Parathyroid adenoma (tissue), 2 donors: ENCODE results near the gene DPYSL5.

Experiments
- H2AFZ ChIP-seq: fragments of 300-600 bp; sonication (generic); one replicate; pipeline ENCODE4 v1.7.0; 2017; ENCODE audit warnings: antibody characterized with exemption, mild to moderate bottlenecking
- H3K27ac ChIP-seq: fragments of 300-600 bp; sonication (generic); one replicate; pipeline ENCODE4 v1.7.0; 2017
- H3K27me3 ChIP-seq: fragments of 300-600 bp; sonication (generic); one replicate; pipeline ENCODE4 v1.7.0; 2017; ENCODE audit warnings: low read length; ENCODE audit not compliant: control insufficient read depth, insufficient read depth
- H3K36me3 ChIP-seq: fragments of 300-600 bp; sonication (generic); one replicate; pipeline ENCODE4 v1.7.0; 2017; ENCODE audit warnings: low read length; ENCODE audit not compliant: control insufficient read depth, insufficient read depth
- H3K4me1 ChIP-seq: fragments of 300-600 bp; sonication (generic); one replicate; pipeline ENCODE4 v1.7.0; 2017; ENCODE audit warnings: control low read depth
- H3K4me2 ChIP-seq: fragments of 300-600 bp; sonication (generic); one replicate; pipeline ENCODE4 v1.7.0; 2017; ENCODE audit warnings: low read length
- H3K4me3 ChIP-seq: fragments of 300-600 bp; sonication (generic); one replicate; pipeline ENCODE4 v1.7.0; 2017; ENCODE audit warnings: low read depth, low read length
- H3K79me2 ChIP-seq: fragments of 300-600 bp; sonication (generic); one replicate; pipeline ENCODE4 v1.7.0; 2017; ENCODE audit warnings: control low read depth
- H3K9ac ChIP-seq: fragments of 300-600 bp; sonication (generic); one replicate; pipeline ENCODE4 v1.7.0; 2017; ENCODE audit warnings: mild to moderate bottlenecking
- H3K9me3 ChIP-seq: fragments of 300-600 bp; sonication (generic); one replicate; pipeline ENCODE4 v1.7.0; 2017; ENCODE audit warnings: low read length; ENCODE audit not compliant: control insufficient read depth
- TF ChIP-seq, protein P1 (sequence below): fragments of 300-600 bp; sonication (generic); IDR thresholded peaks from one replicate; pipeline ENCODE4 v1.7.0; 2017; ENCODE audit warnings: antibody characterized with exemption, mild to moderate bottlenecking
- donor health status: primary hyperparathyroidism.

The DPYSL5 gene

DNA sequence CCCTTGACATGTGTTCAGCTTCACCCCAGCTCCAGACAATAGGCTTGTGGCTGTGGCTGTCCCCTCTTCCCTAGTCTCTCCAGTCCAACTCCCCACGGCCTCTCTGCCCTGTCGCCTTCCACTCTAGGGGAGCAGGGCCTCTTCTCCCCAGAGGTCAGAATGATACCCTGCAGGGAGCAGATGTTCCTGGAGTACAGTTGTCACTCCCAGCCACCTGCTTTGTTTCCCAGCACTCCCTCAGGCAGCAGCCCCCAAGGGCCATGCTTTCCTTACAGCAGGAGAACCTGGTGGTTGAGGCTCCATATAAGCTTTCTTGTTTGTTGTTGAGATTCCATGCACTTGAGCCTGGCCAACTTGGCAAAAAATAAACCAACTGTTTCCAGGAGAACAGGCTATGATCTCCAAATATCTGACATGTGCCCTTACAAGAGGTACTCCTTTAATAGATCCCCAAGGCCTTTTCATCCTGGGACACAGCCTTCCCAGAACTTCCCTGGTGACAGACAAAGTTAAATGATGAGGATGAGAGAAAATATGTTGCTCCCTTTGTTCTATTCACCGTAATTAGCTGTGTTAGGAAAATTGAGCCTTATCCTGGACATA is 45.1 kb downstream of the DPYSL5 start:
- Histone ChIP-seq H3K27me3 (no peaks in the 10 kb centered on the region), H2AFZ (no peak overlapping the region), H3K4me1 (no peaks in the 10 kb centered on the region), H3K4me3 (no peak overlapping the region), H3K9me3 (no peaks in the 10 kb centered on the region), H3K27ac (no peak overlapping the region), H3K79me2 (no peaks in the 10 kb centered on the region), H3K36me3 (no peaks in the 10 kb centered on the region), H3K9ac (no peak overlapping the region), H3K4me2 (no peak overlapping the region)
- TF ChIP-seq, protein P1, sequence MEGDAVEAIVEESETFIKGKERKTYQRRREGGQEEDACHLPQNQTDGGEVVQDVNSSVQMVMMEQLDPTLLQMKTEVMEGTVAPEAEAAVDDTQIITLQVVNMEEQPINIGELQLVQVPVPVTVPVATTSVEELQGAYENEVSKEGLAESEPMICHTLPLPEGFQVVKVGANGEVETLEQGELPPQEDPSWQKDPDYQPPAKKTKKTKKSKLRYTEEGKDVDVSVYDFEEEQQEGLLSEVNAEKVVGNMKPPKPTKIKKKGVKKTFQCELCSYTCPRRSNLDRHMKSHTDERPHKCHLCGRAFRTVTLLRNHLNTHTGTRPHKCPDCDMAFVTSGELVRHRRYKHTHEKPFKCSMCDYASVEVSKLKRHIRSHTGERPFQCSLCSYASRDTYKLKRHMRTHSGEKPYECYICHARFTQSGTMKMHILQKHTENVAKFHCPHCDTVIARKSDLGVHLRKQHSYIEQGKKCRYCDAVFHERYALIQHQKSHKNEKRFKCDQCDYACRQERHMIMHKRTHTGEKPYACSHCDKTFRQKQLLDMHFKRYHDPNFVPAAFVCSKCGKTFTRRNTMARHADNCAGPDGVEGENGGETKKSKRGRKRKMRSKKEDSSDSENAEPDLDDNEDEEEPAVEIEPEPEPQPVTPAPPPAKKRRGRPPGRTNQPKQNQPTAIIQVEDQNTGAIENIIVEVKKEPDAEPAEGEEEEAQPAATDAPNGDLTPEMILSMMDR: no peak

DNA sequence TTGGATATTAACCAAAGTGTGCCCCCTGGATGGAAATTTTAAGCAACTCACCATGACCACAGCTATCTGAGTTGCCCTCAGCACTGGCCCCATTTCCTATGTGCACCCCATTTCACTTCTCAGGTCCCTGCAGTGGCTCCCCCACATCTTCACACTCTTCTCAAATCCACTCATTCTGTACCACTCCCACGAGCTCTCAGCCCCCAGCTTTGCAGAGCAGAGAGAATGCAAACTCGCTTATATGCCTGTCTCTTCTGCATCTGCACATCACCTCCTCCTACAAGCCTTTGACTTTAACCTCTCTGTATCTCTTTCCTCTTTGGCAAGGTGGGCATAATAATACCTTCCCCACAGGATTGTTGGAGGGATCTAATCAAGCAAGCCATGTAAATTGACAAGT is 46.2 kb downstream of the DPYSL5 start:
- Histone ChIP-seq H2AFZ (no peak overlapping the region), H3K27me3 (no peaks in the 10 kb centered on the region), H3K4me2 (no peak overlapping the region), H3K9ac (no peak overlapping the region), H3K79me2 (no peaks in the 10 kb centered on the region), H3K9me3 (no peaks in the 10 kb centered on the region), H3K27ac (no peak overlapping the region), H3K4me3 (no peak overlapping the region), H3K36me3 (no peaks in the 10 kb centered on the region), H3K4me1 (no peaks in the 10 kb centered on the region)
- TF ChIP-seq, protein P1: no peak

DNA sequence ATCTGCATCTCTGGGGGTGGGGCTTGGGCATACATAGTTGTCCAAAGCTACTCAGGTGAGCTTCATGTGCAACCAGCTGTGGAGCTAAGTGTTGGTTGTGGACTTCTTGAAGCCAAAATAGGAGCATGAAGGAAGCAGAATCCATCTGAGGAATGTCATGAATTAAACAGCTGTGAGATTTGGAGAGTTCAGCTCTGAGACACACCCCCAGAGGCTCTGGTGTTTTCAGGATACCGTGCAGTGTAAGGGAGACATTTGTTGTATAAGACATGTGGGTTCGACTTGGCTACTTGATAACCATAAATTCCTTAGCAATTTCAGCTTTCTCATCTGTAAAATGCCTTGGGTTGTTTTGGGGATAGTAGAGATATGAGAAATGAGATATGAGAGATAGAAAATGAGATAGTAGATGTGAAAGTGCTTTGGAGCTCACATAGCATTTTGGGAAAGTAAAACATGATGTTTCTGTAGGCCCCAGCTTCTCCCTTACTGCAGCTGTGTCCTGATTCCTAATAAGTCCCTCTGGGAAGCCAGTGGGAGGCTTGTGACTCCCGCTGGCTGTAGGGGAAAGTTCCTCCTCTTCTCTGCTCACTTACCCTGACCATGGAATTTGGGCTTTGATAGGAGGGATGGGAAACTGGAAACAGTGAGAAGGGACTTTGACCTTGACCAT is 50.0 kb downstream of the DPYSL5 start:
- no peaks in the 10 kb centered on the region for H3K27me3 ChIP-seq
- peak overlapping the region; percentile 19 for H2AFZ ChIP-seq
- H3K4me2 ChIP-seq: no peak overlapping the region
- H3K27ac ChIP-seq: no peak overlapping the region
- H3K4me1 ChIP-seq: no peaks in the 10 kb centered on the region
- H3K9me3 ChIP-seq: no peaks in the 10 kb centered on the region
- TF ChIP-seq, protein P1: no peak
- no peaks in the 10 kb centered on the region for H3K36me3 ChIP-seq
- no peaks in the 10 kb centered on the region for H3K79me2 ChIP-seq
- no peak overlapping the region for H3K9ac ChIP-seq
- no peak overlapping the region for H3K4me3 ChIP-seq

DNA sequence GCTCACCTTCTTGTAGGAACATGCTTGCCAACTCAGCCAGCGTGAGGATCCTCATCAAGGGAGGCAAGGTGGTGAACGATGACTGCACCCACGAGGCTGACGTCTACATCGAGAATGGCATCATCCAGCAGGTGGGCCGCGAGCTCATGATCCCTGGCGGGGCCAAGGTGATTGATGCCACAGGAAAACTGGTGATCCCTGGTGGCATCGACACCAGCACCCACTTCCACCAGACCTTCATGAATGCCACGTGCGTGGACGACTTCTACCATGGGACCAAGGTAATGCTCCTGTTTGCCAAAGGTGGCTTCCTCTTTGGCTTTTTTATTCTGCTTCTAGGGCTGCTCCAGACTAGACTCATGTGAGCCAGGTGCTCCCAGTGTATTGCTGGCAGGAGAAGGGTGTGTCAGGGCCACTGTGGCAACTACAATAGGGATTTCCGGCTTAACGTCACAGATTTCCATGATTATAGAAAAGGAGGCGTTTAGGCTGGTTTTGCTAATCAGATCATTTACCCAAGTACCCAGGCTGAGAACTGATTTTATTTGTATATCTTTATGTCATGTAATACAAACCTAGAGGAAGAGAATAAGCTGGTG is 50.6 kb downstream of the DPYSL5 start:
- TF ChIP-seq, protein P1: no peak
- Histone ChIP-seq H3K79me2 (no peaks in the 10 kb centered on the region), H3K27ac (no peak overlapping the region), H3K4me1 (no peaks in the 10 kb centered on the region), H3K9ac (no peak overlapping the region), H3K36me3 (no peaks in the 10 kb centered on the region), H3K4me3 (no peak overlapping the region), H2AFZ (no peak overlapping the region), H3K4me2 (no peak overlapping the region), H3K9me3 (no peaks in the 10 kb centered on the region), H3K27me3 (no peaks in the 10 kb centered on the region)
